Measurements from ENCODE around the gene FBN1. TPM values are rescaled to one million over a fixed set of nuclear protein-coding genes. Genes with fewer than 3 reads are reported as not detected.

FBN1 gene
- total RNA-seq, 2 donors from 2014 or later, result 5.5 to 5.9 TPM

GRCh38 chr15:48411971-48412591, 233.4 kb downstream of the FBN1 start:
- H3K36me3 ChIP-seq (ENCODE audit: control insufficient read depth, insufficient read depth, low read length), result peaks cover 11% of the 10 kb centered on the region
- no peak for TF ChIP-seq CTCF (conservative IDR thresholded peaks at IDR 0.05)
- no peaks in the 10 kb centered on the region for H3K9me3 ChIP-seq (ENCODE audit: control insufficient read depth, low read length)
- no peak overlapping the region for H3K9ac ChIP-seq (ENCODE audit: extremely low read depth, low read length, poor library complexity, severe bottlenecking)
- H3K27ac ChIP-seq (ENCODE audit: low read depth, low read length), result no peak overlapping the region
- H3K4me3 Mint-ChIP-seq, result no peak overlapping the region
- WGBS, 2 experiments (ENCODE audit: insufficient coverage in 1 of 2, insufficient read length in 1 of 2), result 79 to 89% methylated on average over 4 to 6 of the region's 6 CpGs
- H3K4me3 ChIP-seq (ENCODE audit: low read length), result no peak overlapping the region
- no peaks in the 10 kb centered on the region for H3K36me3 Mint-ChIP-seq (ENCODE audit: low read depth)
- H3K4me1 ChIP-seq (ENCODE audit: control insufficient read depth, insufficient read depth, low read length), result no peaks in the 10 kb centered on the region
- H3K4me1 Mint-ChIP-seq, result no peaks in the 10 kb centered on the region
- DNase-seq, result no peak
- H3K27me3 ChIP-seq (ENCODE audit: control insufficient read depth, insufficient read depth, low read length, poor library complexity, severe bottlenecking), result no peaks in the 10 kb centered on the region
- no peaks in the 10 kb centered on the region for H3K27me3 Mint-ChIP-seq (ENCODE audit: insufficient read depth)
- H3K9me3 Mint-ChIP-seq, result no peaks in the 10 kb centered on the region
- H3K27ac Mint-ChIP-seq, result no peak overlapping the region

GRCh38 chr15:48409623-48410022, 235.9 kb downstream of the FBN1 start:
- Histone ChIP-seq H3K27me3 (ENCODE audit: control insufficient read depth, insufficient read depth, low read length, poor library complexity, severe bottlenecking) (no peaks in the 10 kb centered on the region), H3K4me1 (ENCODE audit: control insufficient read depth, insufficient read depth, low read length) (no peaks in the 10 kb centered on the region), H3K27ac (ENCODE audit: low read depth, low read length) (no peak overlapping the region), H3K9ac (ENCODE audit: extremely low read depth, low read length, poor library complexity, severe bottlenecking) (no peak overlapping the region), H3K9me3 (ENCODE audit: control insufficient read depth, low read length) (no peaks in the 10 kb centered on the region), H3K4me3 (ENCODE audit: low read length) (no peak overlapping the region), H3K36me3 (ENCODE audit: control insufficient read depth, insufficient read depth, low read length) (peaks cover 11% of the 10 kb centered on the region)
- Mint-ChIP-seq H3K27me3 (ENCODE audit: insufficient read depth) (no peaks in the 10 kb centered on the region), H3K36me3 (ENCODE audit: low read depth) (no peaks in the 10 kb centered on the region), H3K9me3 (no peaks in the 10 kb centered on the region), H3K27ac (no peak overlapping the region), H3K4me3 (no peak overlapping the region), H3K4me1 (no peaks in the 10 kb centered on the region)
- no peak for TF ChIP-seq CTCF (conservative IDR thresholded peaks at IDR 0.05)
- WGBS, 2 experiments (ENCODE audit: insufficient coverage in 1 of 2, insufficient read length in 1 of 2), result 80 to 89% methylated on average over 1 to 2 of the region's 2 CpGs
- no peak for DNase-seq

- no peak for DNase-seq
- Mint-ChIP-seq H3K4me3 (no peak overlapping the region), H3K27ac (no peak overlapping the region), H3K27me3 (ENCODE audit: insufficient read depth) (no peaks in the 10 kb centered on the region), H3K36me3 (ENCODE audit: low read depth) (no peaks in the 10 kb centered on the region), H3K9me3 (no peaks in the 10 kb centered on the region), H3K4me1 (no peaks in the 10 kb centered on the region)
- no peak for TF ChIP-seq CTCF (conservative IDR thresholded peaks at IDR 0.05)
- Histone ChIP-seq H3K27ac (ENCODE audit: low read depth, low read length) (no peak overlapping the region), H3K9me3 (ENCODE audit: control insufficient read depth, low read length) (no peaks in the 10 kb centered on the region), H3K4me1 (ENCODE audit: control insufficient read depth, insufficient read depth, low read length) (no peaks in the 10 kb centered on the region), H3K36me3 (ENCODE audit: control insufficient read depth, insufficient read depth, low read length) (peaks cover 11% of the 10 kb centered on the region), H3K9ac (ENCODE audit: extremely low read depth, low read length, poor library complexity, severe bottlenecking) (no peak overlapping the region), H3K27me3 (ENCODE audit: control insufficient read depth, insufficient read depth, low read length, poor library complexity, severe bottlenecking) (no peaks in the 10 kb centered on the region), H3K4me3 (ENCODE audit: low read length) (no peak overlapping the region)
Observed at GRCh38 chr15:48408327-48408726, 237.2 kb downstream of the FBN1 start.
